Jurkat, Clone E6-1 (cell line): Measurements from ENCODE around the gene MIF.
A peak's percentile ranks its signal among the peaks of the same experiment; 100 is the strongest.

Source experiments
- DNase-seq: peaks from one replicate; pipeline ENCODE4 v3.0.0-alpha.2; 2011; ENCODE audit warnings: low read depth, low spot score
- H3K4me3 ChIP-seq: 2 replicates; pipeline ENCODE4 v1.5.1; 2011; ENCODE audit warnings: mild to moderate bottlenecking, low read length, control low read depth, moderate library complexity

Gene MIF

GRCh38 chr22:23868580-23868979 lies 25.6 kb upstream of the MIF start:
- DNase-seq, result no peak
- H3K4me3 ChIP-seq, result no peak overlapping the region

GRCh38 chr22:23874871-23875270 lies 19.3 kb upstream of the MIF start:
- no peak for DNase-seq

GRCh38 chr22:23875801-23876200 lies 18.4 kb upstream of the MIF start:
- DNase-seq, result no peak
- no peak overlapping the region for H3K4me3 ChIP-seq

More at GRCh38 chr22:23874871-23875270, 19.3 kb upstream of the MIF start:
- no peak overlapping the region for H3K4me3 ChIP-seq

DNA sequence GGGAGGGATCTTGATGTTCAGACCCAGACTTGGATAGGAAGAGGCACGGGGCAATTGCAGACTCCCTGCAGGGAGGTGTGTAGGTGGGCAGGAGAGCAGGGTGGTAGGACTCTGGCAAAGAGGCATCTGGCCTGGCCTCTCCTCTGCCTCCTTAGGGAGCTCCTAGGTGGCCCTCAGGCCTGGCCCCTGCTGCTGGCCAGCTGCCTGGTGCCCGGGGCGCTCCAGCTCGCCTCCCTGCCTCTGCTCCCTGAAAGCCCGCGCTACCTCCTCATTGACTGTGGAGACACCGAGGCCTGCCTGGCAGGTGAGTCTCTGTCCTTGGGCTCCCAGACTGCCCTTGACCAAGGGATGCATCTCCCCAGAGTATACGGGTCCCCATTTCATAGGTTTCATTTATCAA lies 16.6 kb upstream of the MIF start:
- no peak overlapping the region for H3K4me3 ChIP-seq
- no peak for DNase-seq

GRCh38 chr22:23878219-23878618 lies 16.0 kb upstream of the MIF start:
- no peak for DNase-seq
- no peak overlapping the region for H3K4me3 ChIP-seq

DNA sequence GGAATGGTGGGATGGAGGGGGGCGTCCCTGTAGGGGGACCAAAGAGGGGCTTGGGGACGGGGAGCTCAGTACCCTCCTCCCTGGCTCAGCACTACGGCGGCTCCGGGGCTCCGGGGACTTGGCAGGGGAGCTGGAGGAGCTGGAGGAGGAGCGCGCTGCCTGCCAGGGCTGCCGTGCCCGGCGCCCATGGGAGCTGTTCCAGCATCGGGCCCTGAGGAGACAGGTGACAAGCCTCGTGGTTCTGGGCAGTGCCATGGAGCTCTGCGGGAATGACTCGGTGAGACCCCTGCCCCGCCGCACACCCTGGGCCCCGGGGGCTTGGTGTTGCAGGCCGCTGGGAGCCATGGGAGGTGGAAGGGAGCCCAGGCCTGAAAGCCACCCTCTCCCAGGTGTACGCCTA lies 11.8 kb upstream of the MIF start:
- no peak for DNase-seq
- H3K4me3 ChIP-seq, result no peak overlapping the region

GRCh38 chr22:23883658-23884057 lies 10.5 kb upstream of the MIF start:
- no peak overlapping the region for H3K4me3 ChIP-seq
- no peak for DNase-seq

DNA sequence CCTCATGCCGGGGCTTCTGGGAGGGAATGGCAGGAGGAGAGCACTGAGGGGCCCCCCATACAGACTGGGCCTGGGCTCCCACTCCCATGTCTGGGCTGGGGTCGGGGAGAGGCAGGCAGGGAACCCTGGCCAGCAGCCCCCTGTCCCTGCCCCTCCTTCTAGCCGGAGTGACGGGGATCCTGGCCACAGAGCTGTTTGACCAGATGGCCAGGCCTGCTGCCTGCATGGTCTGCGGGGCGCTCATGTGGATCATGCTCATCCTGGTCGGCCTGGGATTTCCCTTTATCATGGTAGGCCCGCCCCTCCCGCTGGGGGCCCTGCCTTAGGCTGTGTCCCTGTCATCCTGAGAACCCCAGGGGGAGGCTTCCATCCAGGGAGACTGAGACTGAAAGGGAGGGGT lies 10.0 kb upstream of the MIF start:
- no peak overlapping the region for H3K4me3 ChIP-seq
- DNase-seq, result no peak

DNA sequence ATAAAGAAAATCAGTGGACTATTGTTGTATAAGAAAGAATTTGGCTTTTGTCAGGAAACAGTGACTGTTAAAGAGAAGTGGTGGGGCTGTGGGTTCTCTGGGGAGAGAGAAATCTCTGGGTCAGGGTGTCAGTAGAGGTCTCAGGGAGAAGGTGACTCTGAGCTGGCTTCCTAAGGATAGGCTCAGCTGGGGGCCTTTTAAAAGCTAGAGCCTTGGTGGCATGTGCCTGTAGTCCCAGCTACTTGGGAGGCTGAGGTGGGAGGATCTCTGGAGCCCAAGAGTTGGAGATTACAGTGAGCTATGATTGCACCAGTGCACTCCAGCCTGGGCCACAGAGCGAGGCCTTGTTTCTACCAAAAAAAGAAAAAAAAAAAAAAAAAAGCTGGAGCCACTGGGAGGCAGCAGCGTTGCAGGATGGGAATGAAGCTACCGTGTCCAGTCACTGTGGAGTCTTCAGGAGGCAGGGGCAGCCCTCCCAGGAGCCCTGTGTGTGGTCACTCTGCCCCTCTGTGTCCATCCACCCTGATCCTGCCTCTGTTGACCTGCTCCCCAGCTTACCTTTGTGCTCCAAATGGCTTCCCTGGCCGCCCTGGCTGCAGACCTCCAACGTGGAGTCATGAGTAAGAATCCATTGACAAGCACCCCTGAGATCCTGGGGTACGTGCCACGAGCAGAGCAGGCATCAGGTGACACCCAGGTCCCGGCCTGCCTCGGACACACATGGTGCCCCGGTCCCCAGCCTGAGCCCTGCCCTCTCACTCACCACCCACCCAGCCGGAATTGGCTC lies 5.4 kb upstream of the MIF start:
- H3K4me3 ChIP-seq, result no peak overlapping the region
- DNase-seq, result no peak

GRCh38 chr22:23889620-23890019 lies 4.6 kb upstream of the MIF start:
- DNase-seq, result no peak
- H3K4me3 ChIP-seq, result no peak overlapping the region

- no peak for DNase-seq
- no peak overlapping the region for H3K4me3 ChIP-seq
Observed at GRCh38 chr22:23891726-23892125, 2.5 kb upstream of the MIF start.

- DNase-seq, result no peak
- H3K4me3 ChIP-seq, result no peak overlapping the region
Observed at GRCh38 chr22:23892130-23892529, 2.1 kb upstream of the MIF start.

DNA sequence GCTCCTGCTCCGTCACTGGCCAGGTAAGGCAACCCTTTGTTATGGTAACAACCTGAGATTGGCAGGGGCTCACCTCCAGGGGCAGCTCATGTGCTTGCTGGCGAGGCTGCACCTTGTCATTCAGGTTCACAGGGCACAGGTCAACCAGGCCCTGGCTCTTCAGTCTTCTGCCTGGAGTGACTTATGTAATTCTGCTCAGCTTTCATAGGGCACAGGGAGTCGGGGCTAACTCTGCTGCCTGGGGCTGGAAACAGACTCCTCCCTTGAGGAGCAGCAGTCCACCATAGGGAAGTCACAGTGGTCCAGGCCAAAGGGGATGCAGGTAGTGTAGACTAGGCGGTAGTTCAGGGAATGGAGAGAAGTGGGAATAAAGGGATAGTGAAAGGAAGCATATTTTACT lies 1.5 kb upstream of the MIF start:
- DNase-seq, result no peak
- H3K4me3 ChIP-seq, result no peak overlapping the region

- DNase-seq, result no peak
- H3K4me3 ChIP-seq, result peak overlapping the region; percentile 86
Observed at GRCh38 chr22:23893121-23893944, 850 bp upstream of the MIF start.

GRCh38 chr22:23894710-23895598 lies 771 bp downstream of the MIF start:
- H3K4me3 ChIP-seq, result peak overlapping the region; percentile 86
- peak; percentile 76 for DNase-seq

GRCh38 chr22:23895599-23896144 lies 1.5 kb downstream of the MIF start:
- no peak for DNase-seq
- peak overlapping the region; percentile 86 for H3K4me3 ChIP-seq

- no peak for DNase-seq
- H3K4me3 ChIP-seq, result peak overlapping the region; percentile 86
Observed at GRCh38 chr22:23896166-23896522, 2.0 kb downstream of the MIF start.

GRCh38 chr22:23896523-23897186 lies 2.5 kb downstream of the MIF start:
- no peak overlapping the region for H3K4me3 ChIP-seq
- no peak for DNase-seq

DNA sequence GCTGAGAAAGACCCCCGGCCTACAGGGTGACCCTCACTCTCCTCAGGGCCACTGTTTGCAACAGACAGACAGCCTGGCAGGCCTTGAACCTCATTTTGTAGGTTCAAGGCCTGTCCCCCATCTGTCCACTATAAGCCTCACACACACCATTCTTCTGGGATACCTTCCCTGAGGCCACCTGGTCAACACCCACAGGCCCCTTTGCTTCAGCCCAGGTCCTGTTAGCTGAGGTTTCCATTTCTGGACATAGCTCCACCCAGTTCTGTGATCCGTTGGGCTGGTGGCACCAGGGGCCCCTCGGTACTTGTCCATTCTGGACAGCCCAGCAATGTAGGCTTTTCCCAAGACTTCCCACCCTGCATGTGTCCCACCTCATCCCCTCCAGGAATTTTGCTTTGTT lies 3.1 kb downstream of the MIF start:
- H3K4me3 ChIP-seq, result no peak overlapping the region
- DNase-seq, result no peak
